GM03348 (cell line): Measurements from ENCODE around the gene ZNF324B.
"Not testable (repeated sequence)": the region's sequence is repeated elsewhere in the genome, so short reads cannot be mapped to it uniquely, and the experiment has no call there.

ENCODE experiments used
- DNase-seq: peaks from one replicate; pipeline ENCODE4 v3.0.0; 2012; ENCODE audit warnings: low spot score

The ZNF324B gene

DNA sequence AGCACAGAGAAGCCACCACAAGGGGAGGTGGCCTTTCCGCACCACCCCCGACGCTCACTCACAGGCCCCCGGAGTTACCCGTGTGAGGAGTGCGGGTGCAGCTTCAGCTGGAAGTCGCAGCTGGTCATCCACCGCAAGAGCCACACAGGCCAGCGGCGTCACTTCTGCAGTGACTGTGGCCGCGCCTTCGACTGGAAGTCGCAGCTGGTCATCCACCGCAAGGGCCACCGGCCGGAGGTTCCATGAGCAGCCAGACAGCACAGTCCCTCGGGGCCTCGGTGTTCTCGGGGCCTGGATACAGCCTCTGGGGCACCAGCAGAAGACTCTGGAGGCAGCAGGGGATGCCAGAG is 29.0 kb downstream of the ZNF324B start:
- no peak for DNase-seq

DNA sequence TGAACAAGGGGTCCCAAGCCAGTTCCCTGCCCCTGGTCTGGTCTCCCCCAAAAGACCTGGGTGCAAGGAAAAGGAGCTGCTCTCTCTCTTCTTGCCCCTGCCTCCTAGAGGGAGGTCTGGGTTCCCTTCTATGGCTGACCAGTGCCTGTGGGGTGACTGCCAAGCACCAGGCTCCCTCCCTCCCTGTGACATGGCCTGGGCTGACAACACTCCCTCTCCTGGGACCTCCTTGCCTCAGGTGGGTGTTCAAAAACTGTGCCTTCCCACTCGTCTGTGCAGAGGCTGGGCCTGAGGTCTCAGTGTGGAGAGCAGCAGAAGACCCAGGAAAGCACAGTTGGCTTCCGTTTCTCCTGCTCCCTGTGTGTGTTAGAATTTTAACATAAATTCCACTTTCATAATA is 29.4 kb downstream of the ZNF324B start:
- DNase-seq = no peak

DNA sequence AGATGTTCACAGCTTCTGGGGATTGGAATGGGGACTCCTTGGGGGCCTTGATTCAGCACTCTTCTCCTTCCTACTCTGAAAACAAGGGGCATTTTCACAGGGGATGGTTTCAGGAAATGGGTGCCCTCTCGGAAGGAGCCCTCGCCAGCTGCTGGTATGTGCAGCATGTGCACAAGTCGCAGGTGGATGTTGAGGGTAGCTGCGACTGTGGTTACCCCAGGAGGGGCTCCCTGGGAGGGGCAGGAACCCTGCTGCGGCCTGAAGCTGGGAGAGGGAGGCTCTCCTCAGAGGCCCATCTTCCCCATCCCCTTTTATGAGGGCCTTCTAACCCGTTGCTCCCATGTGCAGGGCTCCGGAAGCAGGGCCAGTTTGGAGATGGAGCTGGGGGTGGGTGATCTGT is 30.9 kb downstream of the ZNF324B start:
- no peak for DNase-seq

- no peak for DNase-seq
Measured at GRCh38 chr19:58483776-58484175, 32.4 kb downstream of the ZNF324B start.

- DNase-seq = not testable (repeated sequence)
Measured at GRCh38 chr19:58484349-58484748, 32.9 kb downstream of the ZNF324B start.

DNA sequence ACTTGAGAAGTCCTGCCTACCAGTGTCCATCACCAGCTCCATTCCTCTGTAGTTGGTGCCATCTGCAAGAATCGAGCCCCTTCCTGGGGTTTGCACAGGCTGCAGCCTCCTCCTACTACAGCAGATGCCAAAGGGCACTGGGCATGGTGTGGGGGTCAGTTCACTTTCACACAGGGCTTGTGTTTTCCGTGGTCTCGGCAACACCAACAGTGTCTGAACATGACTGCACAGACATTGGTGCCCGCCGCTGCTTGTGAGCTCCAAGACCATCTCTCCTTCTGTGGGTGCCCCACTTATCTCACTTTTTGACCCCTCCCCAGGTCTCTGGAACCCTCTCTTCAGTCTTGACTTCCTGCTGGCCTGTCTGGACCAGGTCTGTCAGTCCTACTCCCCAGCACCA is 40.0 kb downstream of the ZNF324B start:
- DNase-seq = no peak

DNA sequence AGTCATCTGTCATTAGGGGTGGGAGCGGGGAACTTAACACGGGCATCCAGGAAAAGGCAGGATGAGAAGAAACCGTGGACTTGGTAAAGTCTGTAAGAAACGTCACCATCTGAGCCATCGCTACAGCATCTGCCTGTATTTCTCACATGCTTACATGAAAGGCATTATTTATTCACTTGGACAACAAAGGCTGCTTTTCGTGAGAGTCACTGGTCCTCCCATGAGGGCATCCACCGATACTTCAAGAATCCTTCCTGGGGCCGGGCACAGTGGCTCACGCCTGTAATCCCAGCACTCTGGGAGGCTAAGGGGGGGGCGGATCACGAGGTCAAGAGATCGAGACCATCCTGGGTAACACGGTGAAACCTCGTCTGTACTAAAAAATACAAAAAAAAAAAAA is 40.8 kb downstream of the ZNF324B start:
- no peak for DNase-seq

GRCh38 chr19:58497634-58498170 is 46.3 kb downstream of the ZNF324B start:
- DNase-seq = no peak

GRCh38 chr19:58498316-58499020 is 47.0 kb downstream of the ZNF324B start:
- no peak for DNase-seq

GRCh38 chr19:58499021-58499927 is 47.9 kb downstream of the ZNF324B start:
- peak; percentile 99 for DNase-seq

DNA sequence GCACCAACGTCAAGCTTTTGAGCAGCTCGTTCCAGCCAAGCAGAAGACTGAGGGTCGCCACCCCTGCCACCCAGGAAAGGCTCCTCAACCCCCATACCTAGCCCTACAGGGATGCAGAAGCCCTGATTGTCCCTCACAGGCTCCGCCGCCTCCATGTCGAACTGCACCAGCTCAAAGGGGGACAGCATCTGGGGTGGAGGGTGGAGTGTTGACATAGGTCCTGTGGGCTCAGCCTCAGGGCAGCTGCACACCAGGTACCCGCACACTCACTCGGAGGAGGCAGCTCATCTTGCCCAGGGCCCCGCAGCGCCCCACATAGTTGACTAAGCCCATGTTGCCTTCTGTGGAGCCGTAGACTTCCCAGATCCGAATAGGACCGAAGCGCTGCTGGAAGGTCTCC is 48.8 kb downstream of the ZNF324B start:
- no peak for DNase-seq
